Ammon's horn (tissue), 1 donor: ENCODE results near the gene GPC3.

ENCODE experiments used
- DNase-seq: peaks from one replicate; pipeline ENCODE4 v3.0.0-alpha.2; 2016; ENCODE audit warnings: low spot score

The GPC3 gene

DNA sequence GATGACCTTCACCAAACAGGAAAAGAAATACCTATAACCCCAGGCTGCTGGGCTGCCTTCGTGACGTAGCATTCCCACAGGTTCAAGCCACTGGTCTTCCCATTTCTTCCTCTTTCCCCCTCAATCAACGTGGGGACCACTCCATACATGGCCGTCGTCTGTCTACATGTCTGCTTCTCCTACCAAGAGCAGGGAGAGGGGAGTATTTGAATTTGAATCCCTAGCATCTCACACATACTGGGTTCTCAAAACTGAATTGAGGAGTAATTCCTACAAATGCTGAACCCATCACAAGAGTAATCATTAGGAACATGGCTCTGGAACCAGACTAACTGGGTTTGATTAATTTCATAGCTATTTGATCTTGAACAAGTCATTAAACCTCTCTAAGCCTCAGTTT lies 17.3 kb downstream of the GPC3 start:
- no peak for DNase-seq

DNA sequence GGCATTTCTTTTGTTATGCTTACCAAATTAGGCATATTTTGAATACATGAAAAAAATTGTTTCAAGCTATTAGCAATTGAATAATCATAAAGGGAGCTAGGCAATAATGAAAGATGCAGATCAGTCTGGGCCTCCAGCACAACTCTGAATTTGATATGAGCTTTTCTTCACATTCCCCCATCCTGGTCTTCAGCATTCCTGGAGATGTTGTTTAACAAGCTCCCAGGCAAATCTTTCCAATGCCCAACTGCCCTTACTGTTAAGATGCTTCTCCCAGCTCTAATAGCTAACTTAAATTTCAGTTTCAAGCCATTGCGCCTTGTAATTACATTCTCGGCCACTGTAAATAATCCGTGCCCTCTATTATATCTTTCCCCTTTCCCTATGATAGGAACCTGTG lies 19.2 kb downstream of the GPC3 start:
- no peak for DNase-seq

DNA sequence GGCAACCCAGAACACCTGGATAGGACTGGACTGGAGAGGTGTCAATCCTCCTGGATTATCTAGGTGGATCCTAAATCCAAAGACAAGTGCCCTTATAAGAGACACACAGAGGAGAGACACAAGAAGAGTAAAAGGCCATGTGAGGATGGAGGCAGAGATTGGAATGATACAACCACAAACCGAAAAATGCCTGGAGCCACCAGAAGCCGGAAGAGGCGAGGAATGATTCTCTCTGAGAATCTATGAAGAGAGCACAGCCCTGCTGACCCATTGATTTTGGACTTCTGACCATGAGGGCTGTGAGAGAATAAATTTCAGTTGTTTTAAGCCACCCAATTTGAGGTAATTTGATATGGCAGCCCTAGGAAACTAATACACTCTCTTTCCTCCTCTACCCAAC lies 20.1 kb downstream of the GPC3 start:
- no peak for DNase-seq

DNA sequence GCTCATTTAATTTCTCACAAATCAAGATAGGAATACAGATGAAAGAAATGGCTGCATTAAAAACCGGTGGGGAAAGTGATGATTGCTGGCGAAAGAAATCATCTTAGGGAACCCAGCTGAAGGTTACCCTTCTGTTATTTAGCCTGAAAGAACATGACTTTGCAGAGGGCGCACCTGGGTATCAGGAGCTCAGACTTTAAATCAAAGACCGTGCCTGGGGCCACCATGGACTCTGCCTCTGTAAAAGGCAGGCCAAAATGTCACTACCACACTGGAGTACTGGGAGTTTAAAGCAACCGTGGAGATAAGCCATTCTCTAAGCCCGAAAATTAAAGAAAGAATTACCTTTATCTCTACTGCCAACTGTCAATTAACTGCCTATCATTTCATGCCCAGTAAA lies 24.3 kb downstream of the GPC3 start:
- no peak for DNase-seq

DNA sequence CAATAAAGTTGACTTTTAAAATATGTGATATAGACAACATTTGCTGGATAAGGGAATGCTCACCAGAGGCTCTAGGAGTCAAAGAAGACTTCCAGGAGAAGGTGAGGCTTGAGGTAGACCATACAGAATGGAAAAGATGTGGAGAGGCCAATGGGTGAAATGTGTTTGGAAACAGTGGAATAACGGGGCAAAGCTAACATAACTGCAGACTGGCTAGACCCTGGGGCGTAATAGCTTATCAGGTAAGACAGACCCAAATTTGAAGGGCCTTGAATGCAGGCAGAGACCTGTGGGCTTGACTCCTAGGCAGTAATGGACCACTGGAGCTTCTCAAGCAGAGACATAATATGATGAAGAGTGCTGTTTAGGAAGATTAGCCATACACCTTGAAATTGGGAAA lies 25.4 kb downstream of the GPC3 start:
- DNase-seq, result no peak

DNA sequence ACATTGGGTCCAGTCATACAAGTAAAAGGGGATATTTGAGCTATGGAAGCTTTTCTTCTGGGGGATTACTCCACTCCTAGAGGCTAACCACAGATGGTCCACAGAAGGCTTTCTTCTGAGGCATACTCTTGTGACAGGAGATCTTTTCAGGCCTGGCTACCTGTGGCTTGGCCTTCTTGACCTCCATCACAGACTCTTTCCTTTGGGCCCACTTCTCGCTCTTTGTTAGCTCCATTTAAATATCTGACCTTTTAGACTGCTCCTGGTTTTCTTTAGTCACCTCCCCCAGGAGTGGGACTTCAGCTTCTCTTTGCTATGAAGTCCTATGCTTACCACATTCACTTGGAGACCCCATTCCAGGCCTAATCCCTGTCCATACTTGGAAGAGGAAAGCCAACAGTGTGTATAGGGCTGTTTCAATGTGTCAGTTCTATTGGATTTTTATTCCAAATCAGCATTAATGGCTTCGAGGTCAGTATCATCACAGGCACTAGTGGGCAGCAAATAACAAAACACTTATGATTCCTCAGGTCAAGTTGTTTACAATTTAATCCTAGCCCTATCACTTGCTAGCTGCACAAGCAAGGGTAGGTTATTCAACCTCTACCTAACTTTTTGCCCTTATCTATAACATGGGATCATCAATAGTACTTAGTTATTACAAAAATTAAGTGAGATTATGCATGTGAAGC lies 26.3 kb downstream of the GPC3 start:
- DNase-seq, result no peak

DNA sequence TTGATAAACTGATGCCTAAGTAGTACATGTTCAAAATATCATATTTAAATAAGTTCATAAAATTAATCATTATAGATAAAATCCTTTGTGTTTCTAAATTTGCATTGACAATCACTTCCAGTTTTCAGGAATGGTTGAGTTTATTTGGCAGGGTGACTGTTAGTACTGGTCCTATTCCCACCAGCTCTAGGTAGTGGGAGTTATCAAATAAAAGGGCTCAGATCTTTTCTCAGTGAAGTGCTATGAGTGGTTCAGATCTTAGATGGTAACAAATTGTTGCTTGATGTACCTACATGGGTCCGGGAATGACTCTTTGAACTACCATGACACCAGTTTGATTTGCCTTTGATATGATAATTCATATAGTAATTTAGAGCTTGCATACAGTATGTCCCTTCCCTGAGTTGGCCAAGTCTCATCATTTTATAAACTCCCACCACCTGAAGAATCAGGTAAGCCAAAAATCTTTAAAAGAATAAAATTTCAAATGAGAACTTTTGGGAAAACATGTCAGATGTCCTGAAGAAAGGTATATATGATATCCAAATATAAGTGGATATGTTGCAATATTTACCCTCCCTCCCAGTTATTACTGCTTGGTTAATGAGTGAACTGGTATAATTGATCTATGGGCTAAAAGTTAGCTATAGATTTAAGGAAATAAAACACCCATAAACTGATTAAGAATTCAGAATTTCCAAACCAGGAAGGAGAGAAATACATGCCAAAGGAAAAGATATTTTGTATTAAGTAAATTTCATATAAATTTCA lies 28.6 kb downstream of the GPC3 start:
- no peak for DNase-seq

DNA sequence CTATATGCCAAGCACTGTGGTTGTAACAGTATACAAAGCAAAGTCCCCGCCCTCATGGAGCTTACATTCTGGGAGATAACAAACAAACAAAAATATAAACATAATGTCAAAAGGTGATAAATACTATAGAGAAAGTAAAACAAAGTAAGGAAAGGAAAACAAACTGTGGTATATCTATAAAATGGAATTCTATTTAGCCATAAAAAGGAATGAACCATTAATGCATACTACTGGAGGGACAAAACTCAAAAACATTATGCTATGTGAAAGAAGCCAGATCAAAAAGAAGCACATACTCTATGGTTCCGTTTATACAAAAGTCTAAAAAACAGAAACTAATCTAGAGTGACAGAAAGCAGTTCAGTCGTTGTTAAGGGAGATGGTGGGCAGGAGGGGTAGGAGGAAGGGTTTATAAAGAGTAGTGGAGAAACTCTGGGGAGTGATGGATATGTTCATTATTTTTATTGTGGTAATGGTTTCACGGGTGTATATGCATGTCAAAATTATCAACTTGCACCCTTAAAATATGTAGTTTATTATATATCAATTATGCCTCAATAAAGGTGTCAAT lies 31.5 kb downstream of the GPC3 start:
- no peak for DNase-seq

DNA sequence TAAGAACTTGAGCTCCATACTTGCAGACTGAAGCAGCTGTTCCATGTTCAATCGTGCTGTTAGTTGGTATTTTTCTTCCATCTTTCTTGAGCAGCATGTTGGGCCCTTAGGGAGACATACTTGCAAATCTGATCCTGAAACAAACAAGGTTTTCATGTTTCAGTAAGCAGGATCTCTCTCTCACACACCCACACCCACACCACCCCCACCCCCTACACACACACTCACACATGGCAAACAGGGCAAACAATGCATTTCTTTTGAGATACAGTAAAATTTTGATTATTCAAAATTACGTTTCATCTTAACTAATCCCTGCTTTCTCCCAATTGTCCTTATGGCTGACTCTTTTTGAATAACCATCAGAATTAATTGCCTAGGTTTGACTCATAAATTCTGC lies 32.3 kb downstream of the GPC3 start:
- no peak for DNase-seq

DNA sequence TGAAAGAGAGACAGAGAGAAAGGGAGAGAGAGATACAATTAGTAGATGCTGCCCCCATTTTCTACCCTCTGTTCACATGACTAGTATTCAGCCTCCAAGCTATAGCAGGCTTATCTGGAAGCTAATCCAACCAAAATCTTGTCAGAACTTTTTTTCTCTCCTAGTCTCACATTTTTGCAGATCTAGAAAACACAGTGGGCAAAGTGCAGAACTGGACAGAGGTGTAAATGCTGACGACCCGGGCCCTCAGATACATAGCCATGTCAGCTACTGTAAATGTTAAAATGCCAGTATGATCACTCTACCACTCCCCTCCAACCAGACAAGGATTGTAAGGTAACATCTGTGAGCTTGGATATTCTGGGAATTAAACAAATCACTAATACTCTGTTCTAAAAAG lies 34.3 kb downstream of the GPC3 start:
- DNase-seq, result no peak

DNA sequence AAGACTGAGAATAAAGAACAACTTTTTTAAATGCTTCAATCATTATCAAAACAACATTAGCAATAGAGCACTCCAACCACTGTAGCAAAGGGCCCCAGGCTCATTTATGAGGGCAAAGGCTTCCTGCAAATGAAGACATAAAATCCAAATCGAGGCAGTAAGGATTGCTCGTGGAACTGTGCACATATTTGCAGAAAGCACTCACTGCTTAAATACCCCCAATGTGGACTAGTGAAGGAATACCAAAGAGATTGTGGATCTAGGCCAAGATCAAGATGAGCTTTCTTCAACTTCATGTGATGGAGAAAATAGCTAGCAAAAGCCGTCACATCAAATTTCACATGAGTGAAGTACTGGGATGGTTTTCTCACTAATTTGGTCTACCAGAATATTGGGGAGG lies 35.2 kb downstream of the GPC3 start:
- DNase-seq, result no peak

DNA sequence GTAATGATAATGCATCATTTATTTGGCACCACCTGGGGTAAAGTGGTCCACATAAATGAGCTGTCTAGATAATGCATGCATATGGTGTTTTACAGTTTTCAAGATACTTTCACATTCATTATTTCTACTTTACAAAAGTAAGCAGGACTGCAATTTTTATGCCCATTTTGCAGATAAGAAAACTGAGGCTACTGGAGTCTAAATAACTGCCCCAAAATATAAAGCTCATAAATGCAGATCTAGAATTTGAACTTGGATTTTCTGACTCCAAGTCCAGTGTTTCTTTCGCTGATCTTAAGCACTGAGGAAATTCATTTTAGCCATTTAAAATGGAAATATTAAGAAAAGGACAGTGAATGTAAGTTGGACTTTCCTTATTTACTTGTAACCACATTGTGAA lies 36.5 kb downstream of the GPC3 start:
- DNase-seq, result no peak

DNA sequence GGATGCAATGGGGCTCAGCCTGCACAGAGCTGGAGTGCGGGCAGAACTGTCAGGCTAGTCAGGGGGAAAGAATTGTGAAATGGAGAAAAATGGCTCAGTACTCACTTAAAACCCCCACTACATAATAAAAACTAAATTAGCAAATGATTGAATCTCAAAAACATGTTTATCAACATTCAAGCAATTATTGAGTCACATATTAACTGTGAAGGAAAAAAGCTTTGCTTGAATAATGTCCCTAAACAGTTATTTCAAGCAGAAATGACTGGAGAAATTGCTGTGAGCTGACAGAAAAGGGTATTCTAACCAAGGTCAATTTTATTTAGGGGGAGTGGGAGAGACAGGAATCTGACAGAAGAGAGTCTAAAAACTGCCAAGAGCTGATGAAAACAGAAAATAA lies 37.4 kb downstream of the GPC3 start:
- no peak for DNase-seq

DNA sequence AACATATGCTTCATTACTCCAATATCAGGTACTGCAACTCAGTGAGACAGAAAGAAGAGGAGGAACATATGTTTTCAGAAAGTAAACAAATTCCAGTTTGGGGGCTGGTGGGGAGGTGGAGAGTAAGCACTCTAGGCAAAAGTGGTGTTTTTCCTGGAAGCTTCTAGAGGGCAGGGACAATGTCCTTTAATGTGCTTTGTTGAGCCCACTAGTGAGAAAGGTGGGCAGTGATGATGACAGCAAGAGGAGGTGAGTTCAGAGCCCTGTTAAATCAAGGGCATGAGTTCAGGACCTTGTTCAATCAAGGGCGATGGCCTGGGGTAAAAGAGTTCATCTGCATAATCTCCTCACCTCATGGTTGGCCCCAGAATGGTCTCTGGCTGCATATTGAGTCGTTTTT lies 38.4 kb downstream of the GPC3 start:
- DNase-seq, result no peak

DNA sequence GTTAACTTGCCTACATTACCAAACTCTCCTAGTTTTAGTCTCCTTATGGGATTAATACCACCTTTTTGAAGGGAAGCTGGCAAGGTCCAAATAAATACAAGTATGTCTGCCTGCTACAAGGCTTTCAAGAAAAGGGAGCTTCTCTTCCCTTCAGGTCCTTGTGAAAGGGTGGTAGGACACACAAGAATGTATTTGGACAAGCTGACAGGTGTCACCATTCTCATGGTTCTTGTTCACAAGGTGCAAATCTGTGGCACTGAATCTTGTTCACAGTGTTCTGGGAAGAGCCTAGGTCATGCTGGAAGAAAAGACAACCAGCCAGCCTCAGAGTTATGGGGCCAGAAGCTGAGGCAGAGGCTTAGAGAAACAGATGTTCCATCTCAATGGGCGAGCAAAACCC lies 41.9 kb downstream of the GPC3 start:
- DNase-seq, result no peak

DNA sequence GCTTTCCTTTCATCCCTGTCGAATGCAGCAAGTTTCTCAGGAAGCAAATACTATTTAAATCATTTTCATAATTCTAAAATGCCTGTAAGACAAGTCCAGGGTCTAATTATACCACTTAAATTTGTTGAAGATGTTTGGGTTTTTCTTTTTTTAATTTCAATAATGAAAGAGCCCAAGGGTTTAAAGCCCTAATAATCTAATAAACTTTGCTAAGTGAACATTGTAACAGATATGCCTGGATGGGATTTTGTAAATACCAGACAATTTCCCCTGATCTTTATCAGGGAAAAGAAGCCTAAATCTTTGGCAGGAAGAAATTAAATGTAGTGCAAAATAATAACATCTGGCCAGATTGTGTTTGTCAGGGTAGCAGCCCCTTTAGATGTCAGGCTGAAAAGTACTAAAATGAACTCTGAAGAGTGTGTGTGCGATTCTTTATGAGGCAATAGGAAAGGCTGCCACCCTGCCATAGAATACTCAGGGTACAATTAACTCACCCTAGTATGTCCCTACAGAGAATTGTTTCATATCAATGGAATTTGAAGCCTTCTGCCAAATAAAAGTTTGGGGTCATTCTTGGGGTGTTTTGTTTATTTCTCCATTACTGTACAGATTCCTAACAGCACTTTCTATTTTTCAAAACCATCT lies 45.6 kb downstream of the GPC3 start:
- DNase-seq, result no peak

DNA sequence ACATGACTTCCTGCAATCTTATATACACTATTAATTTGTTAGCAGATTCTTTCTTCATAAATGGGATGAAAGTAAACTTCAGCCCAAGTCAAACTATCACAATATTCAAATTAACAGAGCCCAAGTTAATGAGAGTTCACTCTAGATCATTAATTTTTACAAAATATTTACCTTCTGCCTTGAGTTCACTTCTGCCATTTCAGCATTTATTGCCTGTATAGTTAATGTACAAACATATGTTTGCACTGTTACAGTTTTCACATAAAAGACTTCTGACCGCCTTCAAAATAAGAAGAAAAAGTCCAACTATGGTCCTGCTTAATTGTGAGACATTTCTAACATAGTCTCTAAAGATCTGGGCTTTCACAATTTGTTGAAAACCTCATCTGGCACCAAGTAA lies 46.9 kb downstream of the GPC3 start:
- DNase-seq, result no peak

DNA sequence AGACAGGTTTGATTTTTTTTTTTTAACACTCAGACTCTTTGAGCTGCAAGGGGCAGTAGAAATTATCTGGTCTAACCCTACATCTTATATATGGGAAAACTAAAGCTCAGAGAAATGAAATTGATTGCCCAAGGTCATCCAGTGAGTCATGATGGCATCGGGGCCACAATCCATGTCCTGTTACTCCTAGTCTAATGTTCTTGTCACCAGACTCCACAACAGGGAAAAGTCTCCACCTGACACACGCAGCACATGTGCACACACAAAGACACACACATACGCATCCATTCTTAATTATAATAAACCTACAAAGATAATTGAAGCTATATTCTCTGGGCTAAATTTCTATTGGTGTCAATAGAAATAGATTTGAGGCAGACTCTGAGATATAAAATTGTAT lies 48.4 kb downstream of the GPC3 start:
- DNase-seq, result no peak

DNA sequence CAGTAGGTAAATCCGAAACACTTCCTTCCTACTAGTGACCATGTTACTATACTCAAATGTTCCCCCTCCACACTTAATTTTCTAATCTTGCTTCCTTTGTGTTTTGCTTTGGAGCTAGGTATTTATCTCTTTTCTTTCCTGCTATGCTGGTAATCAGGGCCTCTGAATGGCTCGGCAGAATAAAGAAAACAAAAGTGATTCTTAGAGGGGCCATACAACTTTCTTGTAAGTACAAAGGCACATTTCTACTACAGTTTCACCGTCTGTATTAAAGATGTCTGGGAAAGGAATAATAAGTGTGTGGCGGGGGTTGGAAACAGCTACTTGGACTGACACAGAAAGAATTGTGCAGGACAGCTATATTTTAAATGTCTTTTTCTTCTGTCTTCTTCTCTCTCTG lies 50.3 kb downstream of the GPC3 start:
- DNase-seq, result no peak

DNA sequence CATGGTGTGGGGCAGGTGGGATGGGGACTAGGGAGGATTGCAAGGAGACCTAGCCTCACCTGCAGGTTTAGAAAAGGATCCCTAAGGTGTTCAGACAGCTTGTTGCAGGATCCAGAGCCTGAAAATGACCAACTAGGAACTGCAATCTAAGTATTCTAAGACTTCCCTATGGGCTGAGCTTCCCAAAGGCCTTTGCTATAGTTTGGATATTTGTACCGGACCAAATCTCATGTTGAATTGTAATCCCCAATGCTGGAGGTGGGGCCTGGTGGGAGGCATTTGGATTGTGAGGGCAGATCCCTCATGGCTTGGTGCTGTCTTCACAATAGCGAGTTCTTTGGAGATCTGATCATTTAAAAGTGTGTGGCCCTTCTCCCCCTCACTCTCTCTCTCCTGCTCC lies 52.1 kb downstream of the GPC3 start:
- no peak for DNase-seq

DNA sequence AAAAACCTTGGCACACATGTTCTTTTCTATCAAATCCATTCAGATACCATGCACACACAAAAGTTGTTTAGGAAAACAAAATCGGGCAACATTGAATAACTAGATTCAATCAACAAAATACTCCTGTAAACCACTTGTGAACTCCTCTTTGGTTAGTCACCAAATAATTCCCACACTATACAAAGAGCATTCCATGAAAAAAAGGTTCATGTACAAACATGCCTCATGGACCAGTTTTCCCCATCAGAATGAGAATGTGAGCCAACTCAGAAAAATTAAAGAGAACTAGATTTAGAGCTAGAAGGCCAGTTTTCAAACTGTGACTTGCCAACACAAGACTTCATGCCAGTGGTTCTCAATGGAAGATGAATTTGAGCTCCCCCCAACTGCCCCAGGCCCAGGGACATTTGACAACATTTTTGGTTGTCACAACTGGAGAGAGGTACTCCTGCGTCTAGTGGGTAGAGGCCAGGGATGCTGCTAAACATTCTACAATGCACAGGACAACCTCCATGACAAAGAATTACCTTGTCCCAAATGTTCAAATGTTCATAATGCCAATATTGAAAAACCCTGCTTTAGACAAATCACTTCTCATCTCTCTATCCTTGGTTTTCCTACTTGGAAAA lies 55.4 kb downstream of the GPC3 start:
- no peak for DNase-seq

DNA sequence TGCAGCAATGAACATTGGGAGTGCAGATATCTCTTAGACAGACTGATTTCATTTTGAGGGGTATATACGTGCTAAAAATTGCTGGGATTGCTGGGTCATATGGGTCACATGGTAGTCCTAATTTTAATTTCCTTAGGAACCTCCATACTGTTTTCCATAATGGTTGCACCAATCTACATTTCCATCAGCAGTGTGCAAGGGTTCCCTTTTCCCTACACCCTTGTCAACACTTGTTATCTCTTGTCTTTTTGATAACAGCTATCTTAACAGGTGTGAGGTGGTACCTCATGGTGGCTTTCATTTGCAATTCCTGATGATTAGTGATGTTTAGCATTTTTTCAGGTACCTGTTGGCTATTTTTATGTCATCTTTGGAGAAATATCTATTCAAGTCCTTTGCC lies 57.0 kb downstream of the GPC3 start:
- DNase-seq, result no peak

DNA sequence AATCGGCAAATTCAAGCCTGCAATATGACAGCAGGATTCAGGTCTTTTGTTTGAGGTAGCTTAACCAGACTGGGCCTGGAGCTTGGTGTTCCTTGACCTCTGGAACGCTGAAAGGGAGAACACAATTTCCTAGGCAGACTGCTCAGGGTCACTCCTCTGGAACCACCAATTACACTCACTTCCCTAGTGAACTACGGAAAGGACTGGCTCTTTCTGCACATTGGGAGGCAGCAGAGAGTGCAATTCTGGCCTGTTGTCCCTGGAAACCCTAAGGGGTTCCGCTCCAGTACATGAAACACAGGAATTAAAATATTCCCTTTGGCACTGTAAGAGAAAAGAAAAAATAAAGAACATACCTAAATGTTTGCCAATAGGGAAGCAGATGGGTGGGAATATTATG lies 58.6 kb downstream of the GPC3 start:
- no peak for DNase-seq
